Vagina (tissue), 2 donors: Measurements from ENCODE around the gene UBE3A. TPM values are rescaled to one million over a fixed set of nuclear protein-coding genes. Genes with fewer than 3 reads are reported as not detected.

Source experiments
- DNase-seq, 2 donors: peaks; one replicate each; pipeline ENCODE4 v3.0.0-alpha.2; 2017; ENCODE audit errors: extremely low spot score in 2 of 2
- H3K27ac ChIP-seq: fragments of 200-600 bp; sonication (generic); one replicate; pipeline ENCODE4 v1.5.1; 2019
- H3K27me3 ChIP-seq: fragments of 200-600 bp; sonication (generic); one replicate; pipeline ENCODE4 v1.5.1; 2019
- H3K36me3 ChIP-seq, 2 donors: fragments of 200-600 bp; sonication (generic); one replicate each; pipeline ENCODE4 v1.5.1; 2017 to 2019
- H3K4me1 ChIP-seq: fragments of 200-600 bp; sonication (generic); one replicate; pipeline ENCODE4 v1.5.1; 2019
- H3K4me3 ChIP-seq, 2 donors: fragments of 200-600 bp; sonication (generic); 1 replicate in 1 of 2; 2 replicates in 1 of 2; pipeline ENCODE4 v1.5.1; 2016 to 2019
- H3K9me3 ChIP-seq: fragments of 200-600 bp; sonication (generic); one replicate; pipeline ENCODE4 v1.5.1; 2019
- POLR2A ChIP-seq, 2 donors: fragments of 450-650 bp; IDR thresholded peaks; one replicate each; pipeline ENCODE4 v1.6.1; 2017; ENCODE audit warnings: antibody characterized with exemption in 2 of 2, mild to moderate bottlenecking in 2 of 2, moderate library complexity in 2 of 2
- POLR2AphosphoS5 ChIP-seq, 2 donors: sonication (generic); formaldehyde crosslinking; IDR thresholded peaks; one replicate each; pipeline ENCODE4 v1.9.0; 2017; ENCODE audit warnings: antibody characterized with exemption in 2 of 2, mild to moderate bottlenecking in 2 of 2, low read depth in 1 of 2; ENCODE audit not compliant: insufficient read depth in 1 of 2
- intact Hi-C: fragments of 100-400 bp; cut with DNase I; formaldehyde crosslinking; loops from one replicate; pipeline ENCODE4 v1.15.1; 2023
- total RNA-seq: library from RNA; depleted of rRNA; stranded (reverse); fragments of >200 nt; gene quantifications from one replicate; pipeline ENCODE4 v1.2.3, GENCODE V29; 2016
- TF ChIP-seq, protein P1 (sequence below), 3 experiments: fragments of 450-650 bp in 2 of 3; fragments of 200-600 bp in 1 of 3; sonication (generic) in 1 of 3; IDR thresholded peaks; one replicate each; pipeline ENCODE4 v1.5.1; 2017 to 2019; ENCODE audit warnings: antibody characterized with exemption in 3 of 3, mild to moderate bottlenecking in 2 of 3, moderate library complexity in 2 of 3

UBE3A gene
- total RNA-seq, 1 donor from 2014 or later = 71.9 TPM

DNA sequence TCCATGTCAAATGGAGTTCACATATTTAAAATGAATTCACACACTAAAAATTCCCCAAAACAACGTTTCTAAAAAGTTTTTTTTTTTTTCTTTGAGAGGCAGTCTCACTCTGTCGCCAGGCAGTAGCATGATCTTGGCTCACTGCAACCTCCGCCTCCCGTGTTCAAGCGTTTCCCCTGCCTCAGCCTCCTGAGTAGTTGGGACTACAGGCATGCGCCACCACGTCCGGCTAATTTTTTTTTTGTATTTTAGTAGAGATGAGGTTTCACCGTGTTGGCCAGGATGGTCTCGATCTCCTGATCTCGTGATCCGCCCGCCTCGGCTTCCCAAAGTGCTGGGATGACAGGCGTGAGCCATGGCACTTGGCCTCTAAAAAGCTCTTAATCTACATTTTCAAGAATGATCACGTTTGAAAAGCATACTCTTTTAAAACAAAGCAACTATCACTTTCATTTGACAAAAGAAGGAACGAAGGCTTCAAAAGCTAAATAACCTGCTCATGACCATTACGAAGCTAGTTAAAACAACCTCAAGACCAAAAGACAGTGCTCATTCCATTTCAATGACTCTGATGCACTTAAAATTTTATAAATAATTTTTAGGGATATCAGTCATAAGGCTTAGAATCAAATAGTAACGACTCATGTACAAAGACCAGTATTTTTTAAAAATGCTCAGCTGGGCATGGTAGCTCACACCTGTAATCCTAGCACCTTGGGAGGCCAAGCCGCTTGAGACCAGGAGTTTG lies 5.5 kb downstream of the UBE3A start:
- Histone ChIP-seq H3K27ac (no peak overlapping the region), H3K36me3 (no peaks in the 10 kb centered on the region), H3K27me3 (no peaks in the 10 kb centered on the region), H3K9me3 (no peaks in the 10 kb centered on the region), H3K4me1 (peaks cover 86% of the 10 kb centered on the region), H3K4me3 (no peak overlapping the region)
- intact Hi-C loops = no loop called here
- no peak for DNase-seq
- TF ChIP-seq POLR2AphosphoS5 (IDR thresholded peaks at IDR 0.05; ENCODE audit: insufficient read depth in 1 of 2, low read depth in 1 of 2) = no peak
- no peak for TF ChIP-seq POLR2A (IDR thresholded peaks at IDR 0.05)
- TF ChIP-seq, protein P1, sequence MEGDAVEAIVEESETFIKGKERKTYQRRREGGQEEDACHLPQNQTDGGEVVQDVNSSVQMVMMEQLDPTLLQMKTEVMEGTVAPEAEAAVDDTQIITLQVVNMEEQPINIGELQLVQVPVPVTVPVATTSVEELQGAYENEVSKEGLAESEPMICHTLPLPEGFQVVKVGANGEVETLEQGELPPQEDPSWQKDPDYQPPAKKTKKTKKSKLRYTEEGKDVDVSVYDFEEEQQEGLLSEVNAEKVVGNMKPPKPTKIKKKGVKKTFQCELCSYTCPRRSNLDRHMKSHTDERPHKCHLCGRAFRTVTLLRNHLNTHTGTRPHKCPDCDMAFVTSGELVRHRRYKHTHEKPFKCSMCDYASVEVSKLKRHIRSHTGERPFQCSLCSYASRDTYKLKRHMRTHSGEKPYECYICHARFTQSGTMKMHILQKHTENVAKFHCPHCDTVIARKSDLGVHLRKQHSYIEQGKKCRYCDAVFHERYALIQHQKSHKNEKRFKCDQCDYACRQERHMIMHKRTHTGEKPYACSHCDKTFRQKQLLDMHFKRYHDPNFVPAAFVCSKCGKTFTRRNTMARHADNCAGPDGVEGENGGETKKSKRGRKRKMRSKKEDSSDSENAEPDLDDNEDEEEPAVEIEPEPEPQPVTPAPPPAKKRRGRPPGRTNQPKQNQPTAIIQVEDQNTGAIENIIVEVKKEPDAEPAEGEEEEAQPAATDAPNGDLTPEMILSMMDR (IDR thresholded peaks at IDR 0.05) = no peak

GRCh38 chr15:25431836-25432561 lies 6.8 kb downstream of the UBE3A start:
- Histone ChIP-seq H3K36me3 (no peaks in the 10 kb centered on the region), H3K9me3 (no peaks in the 10 kb centered on the region), H3K27ac (no peak overlapping the region), H3K4me1 (peaks cover 87% of the 10 kb centered on the region), H3K4me3 (no peak overlapping the region), H3K27me3 (no peaks in the 10 kb centered on the region)
- no peak for DNase-seq
- TF ChIP-seq POLR2AphosphoS5 (IDR thresholded peaks at IDR 0.05; ENCODE audit: insufficient read depth in 1 of 2, low read depth in 1 of 2) (no peak), POLR2A (IDR thresholded peaks at IDR 0.05) (no peak)
- TF ChIP-seq, protein P1 (IDR thresholded peaks at IDR 0.05) = no peak
- intact Hi-C loops = no loop called here

- no peak for TF ChIP-seq POLR2AphosphoS5 (IDR thresholded peaks at IDR 0.05; ENCODE audit: insufficient read depth in 1 of 2, low read depth in 1 of 2)
- TF ChIP-seq, protein P1 (IDR thresholded peaks at IDR 0.05) = no peak
- no peak for TF ChIP-seq POLR2A (IDR thresholded peaks at IDR 0.05)
- Histone ChIP-seq H3K9me3 (no peaks in the 10 kb centered on the region), H3K4me3 (no peak overlapping the region), H3K4me1 (peaks cover 73% of the 10 kb centered on the region), H3K27ac (no peak overlapping the region), H3K27me3 (no peaks in the 10 kb centered on the region), H3K36me3 (no peaks in the 10 kb centered on the region)
- DNase-seq = no peak
- intact Hi-C loops = no loop called here
Observed at GRCh38 chr15:25427861-25428260, 11.0 kb downstream of the UBE3A start.

- Histone ChIP-seq H3K27ac (no peak overlapping the region), H3K4me3 (no peak overlapping the region), H3K4me1 (peaks cover 66% of the 10 kb centered on the region), H3K36me3 (no peaks in the 10 kb centered on the region), H3K27me3 (no peaks in the 10 kb centered on the region), H3K9me3 (no peaks in the 10 kb centered on the region)
- intact Hi-C loops = no loop called here
- TF ChIP-seq, protein P1 (IDR thresholded peaks at IDR 0.05) = no peak
- no peak for TF ChIP-seq POLR2A (IDR thresholded peaks at IDR 0.05)
- no peak for TF ChIP-seq POLR2AphosphoS5 (IDR thresholded peaks at IDR 0.05; ENCODE audit: insufficient read depth in 1 of 2, low read depth in 1 of 2)
- DNase-seq = no peak
Observed at GRCh38 chr15:25426896-25427610, 11.8 kb downstream of the UBE3A start.
